GM12874 (cell line): ENCODE measurements around the gene GJC2.

Experiments
- CTCF ChIP-seq: IDR thresholded peaks from 2 replicates; pipeline ENCODE4 v1.5.1; 2011; ENCODE audit warnings: low read depth, mild to moderate bottlenecking, control low read depth, low read length, moderate library complexity; ENCODE audit not compliant: insufficient read depth

GJC2 gene

DNA sequence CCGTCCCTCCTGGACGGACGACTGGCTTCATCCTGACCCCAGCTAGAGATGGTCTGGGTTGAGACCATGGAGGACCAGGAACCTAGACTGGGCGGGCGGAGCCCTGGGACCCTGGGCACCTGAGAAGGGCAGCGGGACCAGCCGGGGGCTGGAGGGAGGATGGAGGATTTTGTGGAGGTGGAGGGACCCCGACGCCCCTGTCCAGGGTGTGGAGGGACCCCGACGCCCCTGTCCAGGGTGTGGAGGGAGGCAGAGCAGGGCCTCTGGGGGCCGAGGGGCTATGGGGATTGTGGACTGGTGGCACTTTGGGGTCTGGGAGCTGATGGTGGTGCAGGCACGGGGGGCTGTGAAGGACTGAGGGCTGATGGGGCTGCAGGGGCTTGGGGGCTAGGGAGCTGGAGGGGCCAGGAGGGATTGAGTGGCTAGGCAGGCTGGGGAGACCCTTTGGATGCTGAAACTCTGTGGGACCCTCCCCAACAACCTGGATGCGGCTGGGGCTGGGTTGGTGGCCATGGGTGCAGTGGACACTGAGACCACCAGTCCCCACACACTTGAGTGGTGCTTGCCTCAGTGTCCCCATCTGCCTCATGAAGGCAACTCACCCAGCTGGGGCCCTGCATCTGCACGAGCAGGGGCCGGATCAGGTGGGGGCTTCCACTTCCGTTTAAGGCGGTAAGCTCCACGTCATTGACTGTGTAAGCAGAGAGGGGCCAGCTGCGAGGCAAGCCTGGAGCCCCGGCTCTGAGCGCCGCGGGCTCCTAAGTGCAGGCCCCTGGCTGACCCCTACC, 7.4 kb downstream of the GJC2 start:
- TF ChIP-seq CTCF = no peak

DNA sequence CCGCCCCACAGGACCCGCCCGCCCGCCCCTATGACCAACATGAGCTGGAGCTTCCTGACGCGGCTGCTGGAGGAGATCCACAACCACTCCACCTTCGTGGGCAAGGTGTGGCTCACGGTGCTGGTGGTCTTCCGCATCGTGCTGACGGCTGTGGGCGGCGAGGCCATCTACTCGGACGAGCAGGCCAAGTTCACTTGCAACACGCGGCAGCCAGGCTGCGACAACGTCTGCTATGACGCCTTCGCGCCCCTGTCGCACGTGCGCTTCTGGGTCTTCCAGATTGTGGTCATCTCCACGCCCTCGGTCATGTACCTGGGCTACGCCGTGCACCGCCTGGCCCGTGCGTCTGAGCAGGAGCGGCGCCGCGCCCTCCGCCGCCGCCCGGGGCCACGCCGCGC, 8.0 kb downstream of the GJC2 start:
- no peak for TF ChIP-seq CTCF

DNA sequence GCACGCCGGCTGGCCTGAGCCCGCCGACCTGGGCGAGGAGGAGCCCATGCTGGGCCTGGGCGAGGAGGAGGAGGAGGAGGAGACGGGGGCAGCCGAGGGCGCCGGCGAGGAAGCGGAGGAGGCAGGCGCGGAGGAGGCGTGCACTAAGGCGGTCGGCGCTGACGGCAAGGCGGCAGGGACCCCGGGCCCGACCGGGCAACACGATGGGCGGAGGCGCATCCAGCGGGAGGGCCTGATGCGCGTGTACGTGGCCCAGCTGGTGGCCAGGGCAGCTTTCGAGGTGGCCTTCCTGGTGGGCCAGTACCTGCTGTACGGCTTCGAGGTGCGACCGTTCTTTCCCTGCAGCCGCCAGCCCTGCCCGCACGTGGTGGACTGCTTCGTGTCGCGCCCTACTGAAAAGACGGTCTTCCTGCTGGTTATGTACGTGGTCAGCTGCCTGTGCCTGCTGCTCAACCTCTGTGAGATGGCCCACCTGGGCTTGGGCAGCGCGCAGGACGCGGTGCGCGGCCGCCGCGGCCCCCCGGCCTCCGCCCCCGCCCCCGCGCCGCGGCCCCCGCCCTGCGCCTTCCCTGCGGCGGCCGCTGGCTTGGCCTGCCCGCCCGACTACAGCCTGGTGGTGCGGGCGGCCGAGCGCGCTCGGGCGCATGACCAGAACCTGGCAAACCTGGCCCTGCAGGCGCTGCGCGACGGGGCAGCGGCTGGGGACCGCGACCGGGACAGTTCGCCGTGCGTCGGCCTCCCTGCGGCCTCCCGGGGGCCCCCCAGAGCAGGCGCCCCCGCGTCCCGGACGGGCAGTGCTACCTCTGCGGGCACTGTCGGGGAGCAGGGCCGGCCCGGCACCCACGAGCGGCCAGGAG, 8.6 kb downstream of the GJC2 start:
- TF ChIP-seq CTCF = no peak

DNA sequence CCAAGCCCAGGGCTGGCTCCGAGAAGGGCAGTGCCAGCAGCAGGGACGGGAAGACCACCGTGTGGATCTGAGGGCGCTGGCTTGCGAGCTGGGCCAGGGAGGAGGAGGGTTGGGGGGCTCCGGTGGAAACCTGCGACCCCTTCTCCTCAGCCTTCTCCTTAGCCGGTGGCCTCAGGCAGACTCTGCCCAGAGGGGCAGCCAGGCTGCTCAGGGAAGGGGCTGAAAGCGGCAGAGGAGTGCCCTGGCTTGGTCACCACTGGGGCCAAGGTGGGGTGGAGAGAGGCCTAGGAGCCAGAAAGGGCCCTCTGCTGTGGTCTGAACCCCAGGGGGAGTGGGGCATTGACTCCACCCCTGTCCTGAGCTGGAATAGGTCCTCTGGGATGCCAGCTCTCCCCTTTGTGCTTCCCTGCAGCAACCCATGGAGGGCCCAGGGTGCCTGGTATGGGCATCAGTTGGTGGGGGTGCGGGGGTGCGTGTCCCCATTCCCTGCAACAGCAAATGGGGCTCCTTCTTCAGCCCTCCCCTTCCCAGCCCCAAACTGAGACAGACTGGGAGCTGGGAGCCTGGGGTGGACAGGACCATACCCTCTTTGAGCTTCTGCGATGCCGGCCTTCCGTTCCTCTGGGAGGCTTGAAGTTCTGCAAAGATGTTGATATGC, 9.4 kb downstream of the GJC2 start:
- TF ChIP-seq CTCF = no peak

GRCh38 chr1:228160201-228160761, 10.6 kb downstream of the GJC2 start:
- TF ChIP-seq CTCF = no peak

DNA sequence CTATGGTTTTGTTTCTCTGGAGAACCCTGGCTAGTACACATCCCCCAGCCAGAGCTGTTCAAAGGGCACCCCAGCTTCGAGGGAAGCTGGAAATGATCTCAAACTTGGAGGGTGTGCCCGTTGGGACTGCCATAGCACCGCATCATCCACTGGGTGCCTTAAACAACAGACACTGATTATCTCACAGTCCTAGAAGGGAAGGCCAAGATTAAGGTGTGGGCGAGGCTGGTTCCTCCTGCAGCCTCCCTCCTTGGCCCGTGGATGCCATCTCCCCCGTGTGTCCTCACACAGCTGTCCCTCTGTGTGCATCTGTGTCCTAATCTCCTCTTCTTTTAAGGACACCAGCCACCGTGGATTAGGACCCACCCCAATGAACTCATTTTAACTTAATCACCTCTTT, 11.6 kb downstream of the GJC2 start:
- no peak for TF ChIP-seq CTCF

DNA sequence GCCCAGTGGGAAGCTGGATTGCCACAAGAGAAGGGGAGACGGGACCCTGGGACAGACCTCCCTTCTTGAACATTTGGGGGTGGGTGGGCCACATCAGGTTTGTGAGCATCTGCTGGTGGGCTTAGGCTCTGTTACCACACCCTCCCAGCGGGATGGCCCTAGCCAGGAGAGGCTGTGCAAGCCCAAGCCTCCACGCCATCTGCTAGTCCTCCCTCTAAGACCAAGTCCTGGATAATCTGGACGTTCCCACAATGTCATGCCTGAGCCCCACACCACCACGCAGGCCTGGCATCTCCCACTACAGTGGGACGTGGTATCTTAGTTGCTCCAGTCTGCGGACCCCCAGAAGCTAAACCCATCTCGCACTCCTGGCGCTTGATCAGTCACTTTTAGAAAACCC, 12.1 kb downstream of the GJC2 start:
- TF ChIP-seq CTCF = no peak
